MM.1S (cell line): ENCODE data around the gene IRF6.

ENCODE experiments used
- CTCF ChIP-seq: fragments of 300-600 bp; sonication (generic); IDR thresholded peaks from 2 replicates; pipeline ENCODE4 v1.5.1; 2016; ENCODE audit warnings: antibody characterized with exemption, low read length, mixed read lengths
- EZH2 ChIP-seq: fragments of 300-600 bp; sonication (generic); optimal IDR thresholded peaks from 2 replicates; pipeline ENCODE3; 2017; ENCODE audit warnings: low read depth, mild to moderate bottlenecking, antibody characterized with exemption, low read length, mixed read lengths
- EZH2phosphoT487 ChIP-seq: fragments of 300-600 bp; sonication (generic); IDR thresholded peaks from 2 replicates; pipeline ENCODE4 v1.6.1; 2018; ENCODE audit warnings: antibody characterized with exemption, low read length

DNA sequence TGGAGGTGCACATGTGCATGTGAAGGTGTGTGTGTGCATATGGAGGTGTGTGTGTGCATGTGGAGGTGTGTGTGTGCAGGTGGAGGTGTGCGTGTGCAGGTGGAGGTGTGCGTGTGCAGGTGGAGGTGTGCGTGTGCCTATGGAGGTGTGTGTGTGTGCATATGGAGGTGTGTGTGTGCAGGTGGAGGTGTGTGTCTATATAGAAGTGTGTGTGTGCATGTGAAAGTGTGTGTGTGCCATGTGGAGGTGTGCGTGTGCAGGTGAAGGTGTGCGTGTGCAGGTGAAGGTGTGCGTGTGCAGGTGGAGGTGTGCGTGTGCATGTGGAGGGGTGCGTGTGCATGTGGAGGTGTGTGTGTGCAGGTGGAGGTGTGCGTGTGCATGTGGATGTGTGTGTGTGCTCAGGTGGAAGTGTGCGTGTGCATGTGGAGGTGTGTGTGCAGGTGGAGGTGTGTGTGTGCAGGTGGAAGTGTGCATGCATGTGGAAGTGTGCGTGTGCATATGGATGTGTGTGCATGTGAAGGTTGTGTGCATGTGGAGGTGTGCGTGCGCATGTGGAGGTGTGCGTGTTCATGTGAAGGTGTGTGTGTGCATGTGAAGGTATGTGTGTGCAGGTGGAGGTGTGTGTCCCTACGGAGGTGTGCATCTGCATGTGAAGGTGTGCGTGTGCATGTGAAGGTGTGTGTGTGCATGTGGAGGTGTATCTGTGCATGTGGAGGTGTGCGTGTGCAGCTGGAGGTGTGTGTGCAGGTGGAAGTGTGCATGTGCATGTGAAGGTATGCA lies 35.1 kb downstream of the IRF6 start:
- no peak for TF ChIP-seq CTCF
- TF ChIP-seq EZH2 = no peak
- TF ChIP-seq EZH2phosphoT487 = no peak
